Immature natural killer cell (primary cell): ENCODE results near the gene TMEM184B. TPM values are rescaled to one million over a fixed set of nuclear protein-coding genes. Genes with fewer than 3 reads are reported as not detected.

ENCODE experiments used
- DNase-seq, 3 donors: peaks; one replicate each; pipeline ENCODE4 v3.0.0; 2022; ENCODE audit warnings: mixed read lengths in 1 of 3
- H3K27ac Mint-ChIP-seq, 6 donors: one replicate each; pipeline ENCODE4 v1.8.0; 2020; ENCODE audit warnings: mixed read lengths in 6 of 6, mild to moderate bottlenecking in 5 of 6, inconsistent platforms in 4 of 6, moderate library complexity in 3 of 6
- H3K27me3 Mint-ChIP-seq, 3 donors: one replicate each; pipeline ENCODE4 v1.8.0; 2020 to 2021; ENCODE audit warnings: low read depth in 3 of 3, mild to moderate bottlenecking in 3 of 3, mixed read lengths in 3 of 3, moderate library complexity in 3 of 3, inconsistent platforms in 1 of 3
- H3K36me3 Mint-ChIP-seq, 3 donors: one replicate each; pipeline ENCODE4 v1.8.0; 2020; ENCODE audit warnings: mixed read lengths in 3 of 3, inconsistent platforms in 2 of 3, mild to moderate bottlenecking in 2 of 3
- H3K4me1 Mint-ChIP-seq, 2 donors: one replicate each; pipeline ENCODE4 v1.8.0; 2020; ENCODE audit warnings: inconsistent platforms in 2 of 2, mild to moderate bottlenecking in 2 of 2, mixed read lengths in 2 of 2, moderate library complexity in 1 of 2
- H3K4me3 Mint-ChIP-seq, 5 donors: one replicate each; pipeline ENCODE4 v1.8.0; 2020; ENCODE audit warnings: mild to moderate bottlenecking in 5 of 5, mixed read lengths in 5 of 5, inconsistent platforms in 3 of 5, moderate library complexity in 3 of 5
- H3K9me3 Mint-ChIP-seq, 6 donors: one replicate each; pipeline ENCODE4 v1.8.0; 2020; ENCODE audit warnings: mild to moderate bottlenecking in 6 of 6, mixed read lengths in 6 of 6, inconsistent platforms in 4 of 6, moderate library complexity in 3 of 6
- polyA plus RNA-seq, 3 donors: library from polyadenylated mRNA; unstranded; fragments of 300-500 nt; fragmentation: Illumina TruSeq; gene quantifications; one replicate each; pipeline ENCODE4 v1.2.3, GENCODE V29; 2021

TMEM184B gene
- polyA plus RNA-seq, 3 donors from 2014 or later, result 12.1 to 50.7 (median 30.3) TPM

GRCh38 chr22:38284042-38284402, 11.2 kb upstream of the TMEM184B start:
- no peak for DNase-seq
- no peaks in the 10 kb centered on the region for H3K9me3 Mint-ChIP-seq
- H3K4me3 Mint-ChIP-seq, result no peak overlapping the region
- H3K4me1 Mint-ChIP-seq, result no peaks in the 10 kb centered on the region
- H3K36me3 Mint-ChIP-seq, result no peaks in the 10 kb centered on the region
- no peak overlapping the region for H3K27ac Mint-ChIP-seq
- peaks cover 0 to 3% (median 2%) of the 10 kb centered on the region in 3 donors for H3K27me3 Mint-ChIP-seq

- peaks cover under 1 to 3% (median 3%) of the 10 kb centered on the region in 3 donors for H3K27me3 Mint-ChIP-seq
- no peak overlapping the region for H3K4me3 Mint-ChIP-seq
- H3K27ac Mint-ChIP-seq, result no peak overlapping the region
- H3K36me3 Mint-ChIP-seq, result no peaks in the 10 kb centered on the region
- H3K4me1 Mint-ChIP-seq, result no peaks in the 10 kb centered on the region
- H3K9me3 Mint-ChIP-seq, result no peaks in the 10 kb centered on the region
- DNase-seq, result no peak
Observed at GRCh38 chr22:38282397-38282796, 9.6 kb upstream of the TMEM184B start.

- no peak overlapping the region for H3K4me3 Mint-ChIP-seq
- H3K27me3 Mint-ChIP-seq, result peaks cover 8 to 21% (median 18%) of the 10 kb centered on the region in 3 donors
- DNase-seq, result no peak
- peak overlapping the region in 1 of 6 donors; percentile 58 for H3K27ac Mint-ChIP-seq
- H3K36me3 Mint-ChIP-seq, result no peaks in the 10 kb centered on the region
- H3K4me1 Mint-ChIP-seq, result peaks cover 24 to 29% of the 10 kb centered on the region in 2 donors
- H3K9me3 Mint-ChIP-seq, result no peaks in the 10 kb centered on the region
Observed at GRCh38 chr22:38276166-38276565, 3.4 kb upstream of the TMEM184B start.

GRCh38 chr22:38273135-38273826, 471 bp upstream of the TMEM184B start:
- H3K4me1 Mint-ChIP-seq, result peaks cover 53 to 58% of the 10 kb centered on the region in 2 donors
- no peaks in the 10 kb centered on the region for H3K9me3 Mint-ChIP-seq
- no peaks in the 10 kb centered on the region for H3K36me3 Mint-ChIP-seq
- peak overlapping the region; percentile 95 to 99 (median 97) for H3K27ac Mint-ChIP-seq
- peak overlapping the region; percentile 93 to 96 (median 95) for H3K4me3 Mint-ChIP-seq
- DNase-seq, result no peak
- peaks cover 7 to 21% (median 19%) of the 10 kb centered on the region in 3 donors for H3K27me3 Mint-ChIP-seq

GRCh38 chr22:38271927-38272372, 860 bp downstream of the TMEM184B start:
- no peaks in the 10 kb centered on the region for H3K36me3 Mint-ChIP-seq
- no peaks in the 10 kb centered on the region for H3K9me3 Mint-ChIP-seq
- peaks cover 7 to 23% (median 17%) of the 10 kb centered on the region in 3 donors for H3K27me3 Mint-ChIP-seq
- H3K4me1 Mint-ChIP-seq, result peaks cover 65 to 70% of the 10 kb centered on the region in 2 donors
- DNase-seq, result no peak
- H3K4me3 Mint-ChIP-seq, result peak overlapping the region; percentile 88 to 90 (median 88)
- peak overlapping the region; percentile 78 to 96 (median 90) for H3K27ac Mint-ChIP-seq

GRCh38 chr22:38271101-38271500, 1.7 kb downstream of the TMEM184B start:
- Mint-ChIP-seq H3K27me3 (peaks cover 7 to 25% (median 17%) of the 10 kb centered on the region in 3 donors), H3K4me1 (peaks cover 74 to 78% of the 10 kb centered on the region in 2 donors)

GRCh38 chr22:38270091-38270992, 2.5 kb downstream of the TMEM184B start:
- H3K27ac Mint-ChIP-seq, result peak overlapping the region; percentile 87 to 98 (median 94)
- peaks cover 81 to 86% of the 10 kb centered on the region in 2 donors for H3K4me1 Mint-ChIP-seq
- H3K9me3 Mint-ChIP-seq, result no peaks in the 10 kb centered on the region
- peaks cover 7 to 25% (median 17%) of the 10 kb centered on the region in 3 donors for H3K27me3 Mint-ChIP-seq
- H3K36me3 Mint-ChIP-seq, result no peaks in the 10 kb centered on the region
- peak overlapping the region; percentile 88 to 90 (median 88) for H3K4me3 Mint-ChIP-seq
- DNase-seq, result no peak

More at GRCh38 chr22:38271101-38271500, 1.7 kb downstream of the TMEM184B start:
- Mint-ChIP-seq H3K9me3 (no peaks in the 10 kb centered on the region), H3K27ac (peak overlapping the region; percentile 87 to 98 (median 94)), H3K4me3 (peak overlapping the region; percentile 88 to 90 (median 88)), H3K36me3 (no peaks in the 10 kb centered on the region)
- DNase-seq, result no peak

GRCh38 chr22:38269466-38269865, 3.3 kb downstream of the TMEM184B start:
- Mint-ChIP-seq H3K4me1 (peaks cover 84 to 89% of the 10 kb centered on the region in 2 donors), H3K27ac (peak overlapping the region; percentile 87 to 98 (median 94)), H3K36me3 (no peaks in the 10 kb centered on the region), H3K4me3 (peak overlapping the region in 3 of 5 donors; percentile 88 to 89 (median 88)), H3K27me3 (peaks cover 7 to 20% (median 17%) of the 10 kb centered on the region in 3 donors), H3K9me3 (no peaks in the 10 kb centered on the region)
- no peak for DNase-seq

GRCh38 chr22:38267086-38267485, 5.7 kb downstream of the TMEM184B start:
- Mint-ChIP-seq H3K9me3 (no peaks in the 10 kb centered on the region), H3K27ac (peak overlapping the region; percentile 87 to 98 (median 92)), H3K27me3 (peaks cover 0 to 10% (median 9%) of the 10 kb centered on the region in 3 donors), H3K4me3 (peak overlapping the region; percentile 56 to 82 (median 74)), H3K4me1 (peaks cover 89 to 91% of the 10 kb centered on the region in 2 donors), H3K36me3 (peaks cover 0 to 8% (median 3%) of the 10 kb centered on the region in 3 donors)
- peak; percentile 85 to 86 (median 85) for DNase-seq

- peaks cover 89 to 91% of the 10 kb centered on the region in 2 donors for H3K4me1 Mint-ChIP-seq
- H3K27me3 Mint-ChIP-seq, result peaks cover 0 to 11% (median 7%) of the 10 kb centered on the region in 3 donors
- no peaks in the 10 kb centered on the region for H3K9me3 Mint-ChIP-seq
- no peak for DNase-seq
- H3K27ac Mint-ChIP-seq, result peak overlapping the region; percentile 87 to 98 (median 92)
- peak overlapping the region; percentile 40 to 82 (median 70) for H3K4me3 Mint-ChIP-seq
- peaks cover 0 to 13% (median 3%) of the 10 kb centered on the region in 3 donors for H3K36me3 Mint-ChIP-seq
Observed at GRCh38 chr22:38266120-38266519, 6.7 kb downstream of the TMEM184B start.

GRCh38 chr22:38264322-38264843, 8.4 kb downstream of the TMEM184B start:
- H3K9me3 Mint-ChIP-seq, result no peaks in the 10 kb centered on the region
- H3K4me1 Mint-ChIP-seq, result peaks cover 86% of the 10 kb centered on the region in 2 donors
- peaks cover 0 to 18% (median 9%) of the 10 kb centered on the region in 3 donors for H3K27me3 Mint-ChIP-seq
- DNase-seq, result no peak
- H3K36me3 Mint-ChIP-seq, result peaks cover 0 to 13% (median 3%) of the 10 kb centered on the region in 3 donors
- no peak overlapping the region for H3K4me3 Mint-ChIP-seq
- peak overlapping the region in 4 of 6 donors; percentile 40 to 98 (median 89) for H3K27ac Mint-ChIP-seq

GRCh38 chr22:38262051-38262795, 10.6 kb downstream of the TMEM184B start:
- H3K4me3 Mint-ChIP-seq, result peak overlapping the region in 1 of 5 donors; percentile 12
- H3K4me1 Mint-ChIP-seq, result peaks cover 79 to 81% of the 10 kb centered on the region in 2 donors
- H3K9me3 Mint-ChIP-seq, result no peaks in the 10 kb centered on the region
- DNase-seq, result peak; percentile 38 to 54 (median 40)
- H3K27me3 Mint-ChIP-seq, result peaks cover 2 to 17% (median 9%) of the 10 kb centered on the region in 3 donors
- H3K27ac Mint-ChIP-seq, result peak overlapping the region; percentile 22 to 93 (median 70)
- H3K36me3 Mint-ChIP-seq, result peaks cover 0 to 13% (median 3%) of the 10 kb centered on the region in 3 donors
